Gastroesophageal sphincter (tissue), 3 donors: Measurements from ENCODE around the gene CSNK2B.

Source experiments
- POLR2A ChIP-seq, 2 donors: fragments of 450-650 bp; IDR thresholded peaks; one replicate each; pipeline ENCODE4 v1.6.1; 2017; ENCODE audit warnings: antibody characterized with exemption in 2 of 2, mild to moderate bottlenecking in 2 of 2, moderate library complexity in 1 of 2
- TF ChIP-seq, protein P1 (sequence below), 4 experiments: fragments of 200-600 bp in 2 of 4; fragments of 450-650 bp in 2 of 4; sonication (generic) in 1 of 4; IDR thresholded peaks; one replicate each; pipeline ENCODE4 v1.5.1; 2017 to 2019; ENCODE audit warnings: antibody characterized with exemption in 4 of 4, mild to moderate bottlenecking in 2 of 4, moderate library complexity in 2 of 4

DNA sequence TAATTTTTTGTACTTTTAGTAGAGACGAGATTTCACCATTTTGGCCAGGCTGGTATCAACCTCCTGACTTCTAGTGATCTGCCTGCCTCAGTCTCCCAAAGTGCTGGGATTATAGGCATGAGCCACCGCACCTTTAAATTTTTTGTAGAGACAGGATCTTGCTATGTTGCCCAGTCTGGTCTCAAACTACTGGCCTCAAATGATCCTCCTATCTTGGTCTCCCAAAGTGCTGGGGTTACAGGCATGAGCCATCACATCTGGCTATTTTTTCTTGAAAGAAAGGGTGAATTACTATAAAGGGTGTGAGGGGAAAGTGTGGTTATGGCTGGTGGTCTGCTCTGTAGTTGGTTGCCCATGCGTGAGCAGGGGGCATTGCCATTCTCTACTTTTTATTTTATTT lies 42.3 kb downstream of the CSNK2B start:
- TF ChIP-seq, protein P1, sequence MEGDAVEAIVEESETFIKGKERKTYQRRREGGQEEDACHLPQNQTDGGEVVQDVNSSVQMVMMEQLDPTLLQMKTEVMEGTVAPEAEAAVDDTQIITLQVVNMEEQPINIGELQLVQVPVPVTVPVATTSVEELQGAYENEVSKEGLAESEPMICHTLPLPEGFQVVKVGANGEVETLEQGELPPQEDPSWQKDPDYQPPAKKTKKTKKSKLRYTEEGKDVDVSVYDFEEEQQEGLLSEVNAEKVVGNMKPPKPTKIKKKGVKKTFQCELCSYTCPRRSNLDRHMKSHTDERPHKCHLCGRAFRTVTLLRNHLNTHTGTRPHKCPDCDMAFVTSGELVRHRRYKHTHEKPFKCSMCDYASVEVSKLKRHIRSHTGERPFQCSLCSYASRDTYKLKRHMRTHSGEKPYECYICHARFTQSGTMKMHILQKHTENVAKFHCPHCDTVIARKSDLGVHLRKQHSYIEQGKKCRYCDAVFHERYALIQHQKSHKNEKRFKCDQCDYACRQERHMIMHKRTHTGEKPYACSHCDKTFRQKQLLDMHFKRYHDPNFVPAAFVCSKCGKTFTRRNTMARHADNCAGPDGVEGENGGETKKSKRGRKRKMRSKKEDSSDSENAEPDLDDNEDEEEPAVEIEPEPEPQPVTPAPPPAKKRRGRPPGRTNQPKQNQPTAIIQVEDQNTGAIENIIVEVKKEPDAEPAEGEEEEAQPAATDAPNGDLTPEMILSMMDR (IDR thresholded peaks at IDR 0.05): no peak
- TF ChIP-seq POLR2A (IDR thresholded peaks at IDR 0.05): no peak
